ENCODE data around the gene DNAH9. TPM values are rescaled to one million over a fixed set of nuclear protein-coding genes. Genes with fewer than 3 reads are reported as not detected.

Gene DNAH9
- total and polyA plus RNA-seq, 4 donors: 9.2 to 23.4 (median 18.3) TPM

DNA sequence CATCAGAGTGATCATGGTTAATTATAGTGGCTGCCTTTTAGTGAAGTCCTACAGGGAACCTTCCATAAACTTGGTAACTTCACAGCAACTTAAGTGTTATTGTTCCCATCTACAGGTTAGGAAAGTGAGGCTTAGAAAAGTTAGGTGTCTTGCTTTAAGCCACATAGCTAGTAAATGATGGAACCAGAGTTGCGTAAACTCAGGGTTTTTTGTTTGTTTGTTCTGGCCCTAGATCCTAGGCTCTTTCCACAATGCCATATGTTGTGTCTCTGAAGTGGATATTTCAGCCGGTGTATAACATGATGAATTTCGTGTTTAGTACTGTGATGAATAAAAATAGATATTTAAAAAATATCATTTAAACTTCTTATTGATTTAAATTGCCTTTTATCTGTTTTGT lies 27.6 kb downstream of the DNAH9 start:
- no peaks in the 10 kb centered on the region for H3K9me3 ChIP-seq (ENCODE audit: control insufficient read depth, insufficient read depth, low read length)
- peaks cover 5% of the 10 kb centered on the region for H3K4me1 ChIP-seq (ENCODE audit: control insufficient read depth, insufficient read depth, low read length)
- no peak overlapping the region for H3K4me3 ChIP-seq (ENCODE audit: low read depth, low read length)
- DNase-seq (ENCODE audit: low read depth in 4 of 6, low spot score in 6 of 6): no peak
- no peak overlapping the region for H3K27ac ChIP-seq (ENCODE audit: low read depth, low read length)
- WGBS (ENCODE audit: insufficient coverage): 100% methylated on average over 1 of the region's 3 CpGs
- no peaks in the 10 kb centered on the region for H3K27me3 ChIP-seq (ENCODE audit: control insufficient read depth, insufficient read depth, low read length)
- no peaks in the 10 kb centered on the region for H3K36me3 ChIP-seq (ENCODE audit: control insufficient read depth, insufficient read depth, low read length)

DNA sequence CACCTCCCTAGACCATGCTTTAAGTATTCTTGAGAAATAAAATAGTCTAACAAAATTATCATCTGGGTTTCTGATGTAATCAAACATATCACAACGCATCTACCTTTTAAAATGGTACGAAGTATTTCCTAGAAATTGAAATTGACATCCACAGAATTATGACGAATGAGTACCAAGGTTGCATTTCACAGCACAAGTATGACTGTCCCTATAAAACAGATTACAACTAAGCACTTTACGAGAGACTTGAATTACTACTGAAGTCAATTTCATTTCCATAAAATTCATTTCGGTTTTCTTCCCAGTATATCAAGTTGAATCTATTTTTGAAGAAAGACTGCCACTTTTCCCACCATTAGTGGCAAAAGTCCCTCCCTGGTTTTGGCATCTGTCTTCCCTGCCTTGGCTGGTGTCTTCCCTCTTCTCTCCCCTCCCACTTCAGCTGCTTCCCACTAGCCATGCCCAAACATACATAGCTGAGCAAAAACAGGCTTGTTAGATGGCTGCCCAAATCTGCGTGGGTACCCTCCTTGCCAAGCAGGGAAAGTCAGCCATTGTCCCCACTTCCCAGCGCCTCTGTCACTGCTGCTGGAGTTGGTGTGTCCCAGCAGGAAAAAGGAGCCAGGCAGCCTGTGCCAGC lies 29.2 kb downstream of the DNAH9 start:
- WGBS (ENCODE audit: insufficient coverage): 83% methylated on average over 5 of the region's 7 CpGs
- H3K4me3 ChIP-seq (ENCODE audit: low read depth, low read length): no peak overlapping the region
- H3K4me1 ChIP-seq (ENCODE audit: control insufficient read depth, insufficient read depth, low read length): peaks cover 2% of the 10 kb centered on the region
- H3K27ac ChIP-seq (ENCODE audit: low read depth, low read length): no peak overlapping the region
- no peaks in the 10 kb centered on the region for H3K9me3 ChIP-seq (ENCODE audit: control insufficient read depth, insufficient read depth, low read length)
- H3K27me3 ChIP-seq (ENCODE audit: control insufficient read depth, insufficient read depth, low read length): no peaks in the 10 kb centered on the region
- DNase-seq (ENCODE audit: low read depth in 4 of 6, low spot score in 6 of 6): peak in 1 of 6 donors; percentile 58
- no peaks in the 10 kb centered on the region for H3K36me3 ChIP-seq (ENCODE audit: control insufficient read depth, insufficient read depth, low read length)

DNA sequence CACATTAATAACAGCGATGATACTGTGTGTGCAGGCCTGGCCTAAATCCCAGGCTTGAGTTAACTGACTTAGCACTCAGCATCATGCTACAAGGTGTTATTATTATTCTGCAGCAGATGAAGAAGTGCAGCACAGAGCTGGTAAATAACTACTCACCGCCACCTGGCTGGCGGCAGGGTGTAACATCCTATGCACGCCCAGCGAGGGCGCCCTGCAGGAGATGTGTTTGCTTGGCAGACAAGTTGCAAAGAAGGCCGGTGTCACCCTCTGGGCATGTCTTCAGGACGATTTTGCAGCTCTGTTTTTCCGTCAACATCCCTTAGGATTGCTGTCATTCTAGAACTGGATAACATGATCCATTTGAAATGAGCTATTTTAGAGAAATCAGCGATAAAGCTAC lies 30.1 kb downstream of the DNAH9 start:
- no peaks in the 10 kb centered on the region for H3K36me3 ChIP-seq (ENCODE audit: control insufficient read depth, insufficient read depth, low read length)
- H3K27me3 ChIP-seq (ENCODE audit: control insufficient read depth, insufficient read depth, low read length): no peaks in the 10 kb centered on the region
- no peaks in the 10 kb centered on the region for H3K9me3 ChIP-seq (ENCODE audit: control insufficient read depth, insufficient read depth, low read length)
- H3K4me3 ChIP-seq (ENCODE audit: low read depth, low read length): no peak overlapping the region
- WGBS (ENCODE audit: insufficient coverage): 57% methylated on average over 8 of the region's 10 CpGs
- DNase-seq (ENCODE audit: low read depth in 4 of 6, low spot score in 6 of 6): peak in 1 of 6 donors; percentile 41
- H3K27ac ChIP-seq (ENCODE audit: low read depth, low read length): no peak overlapping the region
- H3K4me1 ChIP-seq (ENCODE audit: control insufficient read depth, insufficient read depth, low read length): no peaks in the 10 kb centered on the region

DNA sequence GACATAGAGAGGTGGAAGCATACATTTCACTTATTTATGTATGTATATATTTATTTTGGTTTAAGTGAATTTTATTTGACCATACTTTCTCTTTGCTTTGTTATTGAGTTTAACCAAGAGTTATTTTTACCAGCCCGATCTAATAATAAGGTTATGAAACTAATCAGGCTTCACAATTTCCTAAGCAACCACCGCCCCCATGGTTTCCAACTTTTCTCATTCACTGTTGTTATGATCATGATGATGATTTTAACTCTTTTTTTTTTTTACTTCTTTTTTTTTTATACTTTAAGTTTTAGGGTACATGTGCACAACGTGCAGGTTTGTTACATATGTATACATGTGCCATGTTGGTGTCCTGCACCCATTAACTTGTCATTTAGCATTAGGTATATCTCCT lies 30.6 kb downstream of the DNAH9 start:
- WGBS (ENCODE audit: insufficient coverage): no CpG with 5 or more reads among the region's 3 CpGs
- Histone ChIP-seq H3K36me3 (ENCODE audit: control insufficient read depth, insufficient read depth, low read length) (no peaks in the 10 kb centered on the region), H3K27ac (ENCODE audit: low read depth, low read length) (no peak overlapping the region), H3K27me3 (ENCODE audit: control insufficient read depth, insufficient read depth, low read length) (no peaks in the 10 kb centered on the region), H3K4me3 (ENCODE audit: low read depth, low read length) (no peak overlapping the region), H3K9me3 (ENCODE audit: control insufficient read depth, insufficient read depth, low read length) (no peaks in the 10 kb centered on the region), H3K4me1 (ENCODE audit: control insufficient read depth, insufficient read depth, low read length) (no peaks in the 10 kb centered on the region)
- no peak for DNase-seq (ENCODE audit: low read depth in 4 of 6, low spot score in 6 of 6)

DNA sequence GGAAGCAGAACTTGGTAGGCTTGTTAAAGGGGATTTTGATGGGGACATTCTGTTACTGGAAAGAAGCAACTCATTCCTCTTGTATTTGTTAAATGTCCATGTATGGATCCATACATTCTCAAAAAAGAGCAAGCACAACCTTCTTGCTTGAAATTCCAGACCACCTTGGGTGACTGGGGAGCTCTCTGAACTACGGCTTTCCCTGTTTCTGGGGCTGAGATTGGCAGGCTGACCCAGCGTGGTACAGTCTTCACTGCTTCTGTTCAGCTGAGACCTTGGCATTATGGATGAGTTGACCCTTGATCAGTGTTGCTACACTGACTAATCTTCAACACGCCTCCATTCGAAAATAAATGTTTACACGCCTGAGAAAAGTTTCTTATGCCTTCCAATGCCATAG lies 38.5 kb downstream of the DNAH9 start:
- H3K36me3 ChIP-seq (ENCODE audit: control insufficient read depth, insufficient read depth, low read length): peaks cover 3% of the 10 kb centered on the region
- no peaks in the 10 kb centered on the region for H3K9me3 ChIP-seq (ENCODE audit: control insufficient read depth, insufficient read depth, low read length)
- no peaks in the 10 kb centered on the region for H3K4me1 ChIP-seq (ENCODE audit: control insufficient read depth, insufficient read depth, low read length)
- H3K27me3 ChIP-seq (ENCODE audit: control insufficient read depth, insufficient read depth, low read length): no peaks in the 10 kb centered on the region
- no peak overlapping the region for H3K27ac ChIP-seq (ENCODE audit: low read depth, low read length)
- WGBS (ENCODE audit: insufficient coverage): 89% methylated on average over 4 of the region's 5 CpGs
- no peak overlapping the region for H3K4me3 ChIP-seq (ENCODE audit: low read depth, low read length)
- no peak for DNase-seq (ENCODE audit: low read depth in 4 of 6, low spot score in 6 of 6)

DNA sequence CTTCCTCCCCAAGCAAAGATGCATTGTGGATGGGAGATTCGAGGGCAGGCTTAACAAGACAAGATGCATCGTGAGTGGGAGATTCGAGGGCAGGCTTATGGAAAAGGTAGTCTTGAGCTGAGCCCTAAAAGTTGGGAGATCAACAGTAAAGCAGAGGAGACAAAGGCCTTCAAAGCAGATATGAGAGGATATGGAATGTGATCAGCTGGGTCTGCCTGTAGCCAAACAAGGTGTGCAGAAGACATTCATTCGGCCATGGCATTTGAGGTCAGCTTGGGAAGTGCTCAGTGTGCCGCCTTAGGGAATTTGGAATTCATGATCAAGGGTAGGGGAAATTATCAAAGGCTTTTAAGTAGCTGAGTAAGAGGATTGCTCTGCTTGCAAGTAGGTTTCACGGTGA lies 39.5 kb downstream of the DNAH9 start:
- DNase-seq (ENCODE audit: low read depth in 4 of 6, low spot score in 6 of 6): no peak
- no peaks in the 10 kb centered on the region for H3K4me1 ChIP-seq (ENCODE audit: control insufficient read depth, insufficient read depth, low read length)
- H3K9me3 ChIP-seq (ENCODE audit: control insufficient read depth, insufficient read depth, low read length): no peaks in the 10 kb centered on the region
- peaks cover 3% of the 10 kb centered on the region for H3K36me3 ChIP-seq (ENCODE audit: control insufficient read depth, insufficient read depth, low read length)
- no peaks in the 10 kb centered on the region for H3K27me3 ChIP-seq (ENCODE audit: control insufficient read depth, insufficient read depth, low read length)
- no peak overlapping the region for H3K27ac ChIP-seq (ENCODE audit: low read depth, low read length)
- no peak overlapping the region for H3K4me3 ChIP-seq (ENCODE audit: low read depth, low read length)
- 100% methylated on average over 5 of the region's 6 CpGs for WGBS (ENCODE audit: insufficient coverage)

DNA sequence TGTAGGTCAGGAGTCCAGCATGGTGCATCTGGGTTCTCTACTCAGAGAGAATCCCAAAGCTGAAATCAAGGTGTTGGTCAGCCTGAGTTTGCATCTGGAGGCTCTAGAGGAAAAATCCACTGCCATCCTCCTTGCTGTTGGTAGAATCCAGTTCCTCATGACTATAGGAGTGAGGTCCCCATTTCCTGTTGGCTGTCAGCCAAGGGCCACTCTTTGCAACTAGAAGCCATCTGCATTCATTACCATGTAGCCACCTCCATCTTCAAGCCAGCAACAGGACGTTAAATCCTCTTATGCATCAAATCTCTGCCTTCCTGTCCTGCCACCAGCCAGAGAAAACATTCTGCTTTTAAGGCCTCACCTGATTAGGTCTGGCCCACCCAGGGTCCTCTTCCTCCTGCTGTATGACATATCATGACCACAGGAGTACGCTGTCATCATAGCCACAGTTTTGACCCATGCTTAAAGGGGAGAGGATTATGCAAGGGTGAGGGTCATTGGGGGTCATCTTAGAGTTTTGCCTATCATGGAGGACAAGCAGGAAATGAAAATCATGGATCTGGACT lies 40.5 kb downstream of the DNAH9 start:
- WGBS (ENCODE audit: insufficient coverage): 69% methylated on average over 1 of the region's 2 CpGs
- Histone ChIP-seq H3K9me3 (ENCODE audit: control insufficient read depth, insufficient read depth, low read length) (no peaks in the 10 kb centered on the region), H3K27me3 (ENCODE audit: control insufficient read depth, insufficient read depth, low read length) (no peaks in the 10 kb centered on the region), H3K27ac (ENCODE audit: low read depth, low read length) (no peak overlapping the region), H3K4me1 (ENCODE audit: control insufficient read depth, insufficient read depth, low read length) (no peaks in the 10 kb centered on the region), H3K4me3 (ENCODE audit: low read depth, low read length) (no peak overlapping the region), H3K36me3 (ENCODE audit: control insufficient read depth, insufficient read depth, low read length) (peaks cover 3% of the 10 kb centered on the region)
- no peak for DNase-seq (ENCODE audit: low read depth in 4 of 6, low spot score in 6 of 6)

DNA sequence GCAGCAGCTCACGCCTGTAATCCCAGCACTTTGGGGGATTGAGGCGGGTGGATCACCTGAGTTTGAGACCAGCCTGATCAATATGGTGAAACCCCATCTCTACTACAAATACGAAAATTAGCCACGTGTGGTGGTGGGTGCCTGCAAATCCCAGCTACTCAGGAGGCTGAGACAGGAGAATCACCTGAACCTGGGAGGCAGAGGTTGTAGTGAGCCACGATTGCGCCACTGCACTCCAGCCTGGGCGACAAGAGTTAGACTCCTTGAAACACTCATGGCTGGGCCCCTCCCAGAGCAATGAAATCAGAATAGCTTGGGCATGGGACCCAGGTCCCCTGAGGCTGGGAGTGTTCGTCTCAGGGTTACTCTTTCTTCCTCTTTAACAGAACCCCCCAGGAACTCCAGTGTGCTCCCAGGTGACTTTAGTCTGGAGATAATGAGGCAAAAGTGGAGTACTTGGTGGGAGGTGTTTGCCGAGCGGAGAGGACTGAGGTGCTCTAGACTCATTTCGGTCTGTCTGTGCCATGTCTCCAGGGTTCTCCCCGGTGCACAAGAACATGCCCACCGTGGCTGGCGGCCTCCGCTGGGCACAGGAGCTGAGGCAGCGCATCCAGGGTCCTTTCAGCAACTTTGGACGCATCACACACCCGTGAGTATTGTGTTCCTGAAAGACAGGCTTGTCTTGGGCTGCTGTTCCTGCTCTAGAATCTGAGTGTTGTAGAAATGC lies 41.6 kb downstream of the DNAH9 start:
- no peak for DNase-seq (ENCODE audit: low read depth in 4 of 6, low spot score in 6 of 6)
- Histone ChIP-seq H3K36me3 (ENCODE audit: control insufficient read depth, insufficient read depth, low read length) (peaks cover 3% of the 10 kb centered on the region), H3K9me3 (ENCODE audit: control insufficient read depth, insufficient read depth, low read length) (no peaks in the 10 kb centered on the region), H3K4me1 (ENCODE audit: control insufficient read depth, insufficient read depth, low read length) (no peaks in the 10 kb centered on the region), H3K4me3 (ENCODE audit: low read depth, low read length) (no peak overlapping the region), H3K27me3 (ENCODE audit: control insufficient read depth, insufficient read depth, low read length) (no peaks in the 10 kb centered on the region), H3K27ac (ENCODE audit: low read depth, low read length) (no peak overlapping the region)
- 91% methylated on average over 13 of the region's 18 CpGs for WGBS (ENCODE audit: insufficient coverage)

DNA sequence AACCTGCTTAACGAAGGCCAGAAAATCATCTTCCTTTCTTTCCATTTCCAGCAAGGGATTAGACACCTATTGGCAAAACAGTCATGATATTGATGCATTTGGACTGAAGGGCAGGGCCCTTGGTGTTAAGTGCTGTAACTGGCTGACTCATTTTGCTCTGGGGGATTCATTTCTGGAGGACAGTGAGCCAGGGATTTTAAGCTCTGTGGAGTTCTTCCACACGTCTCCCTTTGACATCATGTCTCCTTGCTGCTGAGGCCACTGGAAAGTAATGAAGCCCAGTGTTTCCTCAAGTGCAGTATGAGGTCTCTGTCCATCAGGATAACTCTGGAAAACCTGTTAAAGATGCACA lies 42.2 kb downstream of the DNAH9 start:
- no peak for DNase-seq (ENCODE audit: low read depth in 4 of 6, low spot score in 6 of 6)
- Histone ChIP-seq H3K9me3 (ENCODE audit: control insufficient read depth, insufficient read depth, low read length) (no peaks in the 10 kb centered on the region), H3K4me3 (ENCODE audit: low read depth, low read length) (no peak overlapping the region), H3K27me3 (ENCODE audit: control insufficient read depth, insufficient read depth, low read length) (no peaks in the 10 kb centered on the region), H3K4me1 (ENCODE audit: control insufficient read depth, insufficient read depth, low read length) (no peaks in the 10 kb centered on the region), H3K27ac (ENCODE audit: low read depth, low read length) (no peak overlapping the region), H3K36me3 (ENCODE audit: control insufficient read depth, insufficient read depth, low read length) (peaks cover 3% of the 10 kb centered on the region)
- WGBS (ENCODE audit: insufficient coverage): 54% methylated on average over 1 of the region's 2 CpGs
